NCI-H2029 treated with DMSO at 0.1 percent for 48 hours (cell line): ENCODE data around the gene MYL1.

Experiments
- DNase-seq: peaks from one replicate; lab custom pipeline; 2025; lab: John Stamatoyannopoulos, UW

The MYL1 gene

GRCh38 chr2:210315015-210315788 is at the start of gene MYL1:
MYL1 (minus strand) TSS chr2:210315174; CDS start chr2:210315042, 132 bp downstream.
- no peak for DNase-seq

DNA sequence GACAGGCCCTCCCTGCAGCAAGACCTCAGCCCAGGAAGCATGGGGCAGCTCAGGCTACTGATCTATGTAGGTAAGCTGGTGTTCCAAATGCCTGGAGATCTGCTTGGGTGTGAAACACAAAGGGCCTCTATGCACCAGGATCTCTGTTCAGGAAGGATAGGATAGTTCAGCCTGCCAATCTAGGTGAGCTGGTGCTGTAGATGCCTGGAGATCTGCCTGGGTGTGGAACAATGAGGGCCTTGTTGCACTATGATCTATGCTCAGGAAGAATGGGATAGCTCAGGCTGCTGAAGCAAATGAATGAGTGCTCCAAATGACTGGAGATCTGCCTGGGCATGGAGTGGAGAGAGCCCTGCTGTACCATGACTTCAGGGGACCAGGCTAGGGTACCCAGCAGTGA is 48.9 kb upstream of the MYL1 start:
- DNase-seq, result no peak

DNA sequence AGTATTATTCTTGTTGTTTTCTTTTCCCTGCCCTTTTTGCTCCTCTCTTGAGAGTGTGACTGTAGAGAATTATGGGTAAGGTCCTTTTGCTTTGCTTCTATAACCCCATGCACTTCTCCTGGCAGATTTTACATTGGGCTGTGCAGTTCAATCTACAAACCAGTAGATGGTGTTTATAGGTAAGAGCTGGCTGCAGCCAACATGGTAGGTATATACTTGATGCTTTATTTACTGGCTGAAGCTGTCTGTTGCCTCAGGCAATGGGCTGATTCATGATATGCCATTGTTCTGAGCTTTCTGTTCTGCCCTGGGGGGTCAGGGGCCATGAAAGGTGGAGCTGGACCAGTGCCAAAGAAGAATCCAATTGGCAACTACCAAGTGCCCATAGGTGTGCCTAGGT is 48.3 kb upstream of the MYL1 start:
- DNase-seq, result no peak

DNA sequence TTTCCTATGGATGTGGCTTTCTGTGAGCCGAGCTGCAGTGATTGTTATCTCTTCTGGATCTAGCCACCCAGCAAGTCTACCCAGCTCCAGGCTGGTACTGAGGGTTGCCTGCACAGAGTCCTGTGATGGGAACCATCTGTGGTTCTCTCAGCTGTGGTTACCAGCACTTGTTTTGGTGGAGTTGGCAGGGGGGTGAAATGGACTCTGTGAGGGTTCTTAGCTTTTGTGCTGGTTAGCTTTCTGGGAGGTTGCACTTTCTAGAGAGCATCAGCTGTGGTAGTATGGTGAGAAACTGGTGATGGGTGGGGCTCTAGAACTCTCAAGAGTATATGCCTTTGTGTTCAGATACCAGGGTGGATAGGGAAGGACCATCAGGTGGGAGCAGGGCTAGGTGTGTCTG is 45.4 kb upstream of the MYL1 start:
- no peak for DNase-seq

DNA sequence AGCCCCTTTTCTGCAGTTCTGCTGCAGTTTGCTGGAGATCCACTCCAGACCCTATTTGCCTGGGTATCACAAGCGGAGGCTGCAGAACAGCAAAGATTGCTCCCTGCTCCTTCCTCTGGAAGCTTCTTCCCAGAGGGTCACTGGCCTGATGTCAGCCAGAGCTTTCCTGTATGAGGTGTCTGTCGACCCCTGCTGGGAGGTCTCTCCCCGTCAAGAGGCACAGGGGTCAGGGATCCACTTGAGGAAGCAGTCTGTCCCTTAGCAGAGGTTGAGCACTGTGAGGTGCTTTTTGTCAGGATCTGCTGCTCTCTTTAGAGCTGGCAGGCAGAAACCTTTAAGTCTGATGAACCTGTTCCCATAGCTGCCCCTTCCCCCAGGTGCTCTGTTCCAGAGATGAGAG is 42.0 kb upstream of the MYL1 start:
- no peak for DNase-seq

- no peak for DNase-seq
These were observed 22.2 kb upstream of the MYL1 start for GRCh38 chr2:210337159-210337558.

DNA sequence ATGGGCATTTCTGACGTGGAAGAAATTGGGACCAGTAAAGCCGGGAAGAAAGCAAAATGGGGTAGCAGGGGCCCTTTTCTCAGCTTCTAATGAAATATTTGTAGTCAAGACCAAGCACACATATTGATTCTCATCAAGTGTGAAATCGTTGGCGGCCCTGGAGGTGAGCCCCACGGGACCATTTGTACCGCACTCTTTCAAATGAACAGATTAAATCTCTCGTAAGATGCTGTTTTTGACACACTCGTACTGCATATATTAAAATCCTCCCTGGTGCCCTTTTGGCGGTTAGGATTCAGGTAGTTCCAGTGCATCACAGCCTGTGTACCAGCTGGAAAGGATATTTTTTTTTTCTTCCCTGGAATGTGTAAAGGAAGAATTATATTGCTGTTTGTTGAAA is 9.9 kb upstream of the MYL1 start:
- no peak for DNase-seq

- no peak for DNase-seq
These were observed 9.5 kb upstream of the MYL1 start for GRCh38 chr2:210324458-210324857.

- DNase-seq, result no peak
These were observed 8.0 kb upstream of the MYL1 start for GRCh38 chr2:210323003-210323402.

DNA sequence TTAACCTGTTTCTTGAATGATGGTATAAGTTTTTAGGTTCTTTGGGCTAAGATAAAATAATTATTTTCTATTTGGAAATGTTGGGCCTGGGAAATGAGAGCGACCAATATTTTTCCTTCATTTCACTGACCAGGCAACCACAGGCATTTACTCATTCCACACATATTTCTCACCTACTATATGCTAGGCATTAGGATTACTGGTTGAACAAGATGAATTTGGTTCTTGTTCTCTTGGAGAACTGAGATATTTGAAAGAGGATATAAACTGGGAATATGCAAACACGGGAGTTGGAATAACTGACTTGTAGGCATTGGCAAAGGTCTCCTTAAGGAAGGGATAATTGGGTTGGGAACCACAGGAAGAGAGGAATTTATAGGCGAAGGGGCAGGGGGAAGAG is 3.9 kb upstream of the MYL1 start:
- DNase-seq, result no peak

GRCh38 chr2:210318486-210318885 is 3.5 kb upstream of the MYL1 start:
- no peak for DNase-seq

- DNase-seq, result no peak
These were observed 4.4 kb downstream of the MYL1 start for GRCh38 chr2:210310550-210310949.

- no peak for DNase-seq
These were observed 5.3 kb downstream of the MYL1 start for GRCh38 chr2:210309548-210310233.

DNA sequence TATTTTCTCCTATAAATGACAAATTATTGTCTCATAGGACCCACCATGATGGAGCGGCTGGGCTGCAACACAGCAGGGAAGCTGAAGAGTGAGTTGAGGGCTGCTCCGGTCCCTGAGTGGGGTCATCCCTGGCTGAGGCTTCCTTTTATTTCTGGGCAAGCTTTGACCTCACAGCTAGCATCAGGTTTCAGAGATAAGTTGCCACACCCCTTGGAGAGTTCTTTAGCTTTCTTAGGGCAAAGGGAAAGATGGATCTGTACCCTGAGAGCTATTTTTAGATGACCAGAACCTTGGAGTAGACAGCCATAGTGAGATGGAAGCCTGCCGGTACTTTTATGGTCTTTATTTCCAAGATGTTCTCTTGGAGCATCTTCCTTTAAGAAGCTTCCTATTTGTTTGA is 11.5 kb downstream of the MYL1 start:
- no peak for DNase-seq

DNA sequence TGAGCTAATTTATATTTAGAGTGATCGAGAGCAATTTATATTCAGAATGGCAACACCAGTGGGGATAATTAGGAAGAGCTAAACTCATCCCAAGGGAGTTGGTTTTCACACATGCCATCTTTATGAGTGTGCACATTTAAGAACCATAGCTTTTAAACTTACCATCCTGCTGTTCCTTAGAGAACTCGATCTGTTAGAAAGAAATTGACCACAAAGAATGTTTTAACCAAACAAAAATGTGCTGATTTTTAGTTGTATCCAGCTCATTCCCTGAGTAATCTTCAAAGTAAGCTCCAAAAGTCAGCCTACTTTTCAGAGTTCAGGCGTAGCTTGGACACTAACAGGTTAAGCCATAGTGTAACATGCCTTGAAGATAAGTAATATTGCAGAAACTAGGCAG is 12.6 kb downstream of the MYL1 start:
- DNase-seq, result no peak

DNA sequence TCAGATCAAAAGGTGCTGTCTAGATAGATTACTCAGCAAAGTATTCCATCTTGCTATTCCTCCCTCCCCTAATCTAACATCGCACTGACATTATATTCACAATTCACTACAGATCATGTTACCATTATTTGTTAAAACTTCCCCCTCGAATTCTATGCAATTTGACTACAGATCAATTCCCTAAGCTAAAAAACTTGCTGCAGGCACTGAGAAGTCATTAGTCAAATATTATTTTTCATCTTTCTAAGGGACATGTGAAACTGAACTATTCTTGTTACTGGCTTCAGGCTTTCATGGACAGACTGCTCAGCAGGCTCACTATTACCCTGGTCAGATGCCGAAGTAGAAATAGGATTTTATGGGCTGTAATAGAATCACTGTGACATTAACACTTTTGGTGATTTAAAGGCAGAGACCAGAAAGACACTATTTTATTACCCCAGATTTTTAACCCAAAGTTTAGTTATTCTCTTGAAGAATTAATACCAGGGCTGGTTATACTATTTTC is 15.1 kb downstream of the MYL1 start:
- no peak for DNase-seq

DNA sequence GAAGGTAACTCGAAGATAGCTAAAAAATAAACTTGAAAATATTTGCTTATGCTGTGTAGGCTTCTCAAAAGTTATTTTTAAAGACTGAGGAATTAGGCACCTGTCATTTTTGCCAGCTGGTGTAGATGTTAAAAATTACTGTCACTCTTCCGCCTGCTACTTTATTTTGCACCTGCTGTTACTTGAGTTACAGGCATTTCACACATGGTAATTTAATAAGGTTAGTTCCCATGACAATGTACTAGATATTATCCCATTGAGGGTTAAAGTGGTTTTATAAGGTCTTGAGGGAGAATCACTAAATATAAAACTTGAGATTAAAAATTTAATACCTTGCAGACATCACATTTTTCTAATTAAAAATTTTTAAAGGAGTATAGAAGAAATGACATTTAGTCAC is 26.6 kb downstream of the MYL1 start:
- DNase-seq, result no peak

DNA sequence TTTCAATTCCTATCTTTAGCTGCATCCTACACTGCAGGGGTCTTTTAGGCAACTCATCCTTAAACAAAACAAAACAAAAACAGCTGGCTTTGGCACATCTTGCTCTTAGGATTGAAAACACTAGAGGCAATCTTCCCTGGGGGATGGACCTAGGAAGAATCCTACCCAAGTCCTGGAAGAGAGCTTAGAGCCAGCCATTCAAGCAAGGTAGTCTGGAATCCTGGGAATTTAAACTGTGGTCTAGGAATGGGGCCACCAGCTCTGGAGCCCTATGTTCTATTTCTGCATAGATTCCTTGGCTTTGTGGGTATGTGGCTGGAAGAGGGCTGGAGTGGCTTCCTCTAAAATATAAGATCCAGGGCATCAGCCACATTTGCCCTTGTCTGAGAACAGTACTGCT is 27.7 kb downstream of the MYL1 start:
- no peak for DNase-seq

- no peak for DNase-seq
These were observed 28.8 kb downstream of the MYL1 start for GRCh38 chr2:210286123-210286680.

- DNase-seq, result no peak
These were observed 37.8 kb downstream of the MYL1 start for GRCh38 chr2:210277133-210277532.

DNA sequence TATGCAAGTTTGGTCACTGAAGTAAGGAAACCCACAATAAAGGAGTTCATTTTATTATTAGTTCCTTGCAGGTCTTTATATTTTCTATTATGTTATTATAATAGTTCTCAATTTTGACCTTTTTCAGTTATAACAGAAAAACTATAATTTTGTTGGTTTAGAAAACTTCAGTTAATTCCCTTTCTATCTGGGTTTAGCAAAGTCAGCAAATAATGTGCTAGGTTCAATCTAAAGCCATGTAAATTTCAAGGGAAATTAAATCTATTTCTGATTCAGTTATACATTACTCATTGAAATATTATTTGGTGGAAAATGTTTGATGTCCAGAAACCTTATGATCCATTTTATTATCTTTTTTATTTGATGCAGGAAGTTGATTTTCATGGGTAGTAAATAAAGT is 43.7 kb downstream of the MYL1 start:
- no peak for DNase-seq

GRCh38 chr2:210269148-210269547 is 45.8 kb downstream of the MYL1 start:
- no peak for DNase-seq

DNA sequence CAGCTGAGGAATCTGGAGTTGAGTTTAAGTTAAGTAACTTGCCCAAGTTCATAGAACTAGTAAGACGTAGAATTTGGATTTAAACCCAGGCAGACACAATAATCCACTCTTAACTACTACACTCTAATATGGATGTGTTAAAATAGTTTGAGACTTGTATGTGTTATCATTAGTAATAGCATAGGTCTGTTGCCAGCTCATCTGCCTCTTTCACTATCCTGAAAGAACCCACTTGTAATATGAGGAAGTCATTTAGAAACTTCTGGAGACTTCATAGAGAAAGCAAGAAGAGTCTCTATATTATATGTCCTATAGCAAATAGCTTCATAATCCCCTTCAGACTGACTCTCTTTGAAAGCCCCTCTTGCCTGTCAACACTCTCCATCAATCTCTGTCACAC is 46.7 kb downstream of the MYL1 start:
- DNase-seq, result no peak
